ENCODE results near the gene FMO5.
"Not testable (repeated sequence)": the region's sequence is repeated elsewhere in the genome, so short reads cannot be mapped to it uniquely, and the experiment has no call there.

Gene FMO5

GRCh38 chr1:147238925-147239820 is 14.0 kb upstream of the FMO5 start:
- DNase-seq: no peak

- DNase-seq: no peak
These were observed 13.1 kb upstream of the FMO5 start for GRCh38 chr1:147238053-147238902.

GRCh38 chr1:147236959-147237791 is 12.0 kb upstream of the FMO5 start:
- no peak for DNase-seq

GRCh38 chr1:147236448-147236847 is 11.3 kb upstream of the FMO5 start:
- DNase-seq: no peak

- no peak for DNase-seq
These were observed 10.7 kb upstream of the FMO5 start for GRCh38 chr1:147235822-147236221.

- DNase-seq: not testable (repeated sequence)
These were observed 8.8 kb upstream of the FMO5 start for GRCh38 chr1:147233903-147234302.

GRCh38 chr1:147231032-147231431 is 5.9 kb upstream of the FMO5 start:
- DNase-seq: not testable (repeated sequence)

- no peak for DNase-seq
These were observed 1.2 kb downstream of the FMO5 start for GRCh38 chr1:147223740-147224615.

GRCh38 chr1:147218606-147219005 is 6.5 kb downstream of the FMO5 start:
- no peak for DNase-seq

- DNase-seq: no peak
These were observed 8.0 kb downstream of the FMO5 start for GRCh38 chr1:147217141-147217540.

GRCh38 chr1:147216124-147216523 is 9.0 kb downstream of the FMO5 start:
- no peak for DNase-seq

GRCh38 chr1:147215540-147215916 is 9.6 kb downstream of the FMO5 start:
- no peak for DNase-seq

GRCh38 chr1:147214842-147215539 is 10.1 kb downstream of the FMO5 start:
- no peak for DNase-seq

- no peak for DNase-seq
These were observed 10.8 kb downstream of the FMO5 start for GRCh38 chr1:147214325-147214724.

GRCh38 chr1:147213271-147213670 is 11.9 kb downstream of the FMO5 start:
- DNase-seq: no peak

- no peak for DNase-seq
These were observed 13.6 kb downstream of the FMO5 start for GRCh38 chr1:147211577-147211976.

- DNase-seq: no peak
These were observed 14.2 kb downstream of the FMO5 start for GRCh38 chr1:147210987-147211386.

GRCh38 chr1:147209825-147210821 is 15.0 kb downstream of the FMO5 start:
- no peak for DNase-seq

GRCh38 chr1:147208619-147209018 is 16.5 kb downstream of the FMO5 start:
- no peak for DNase-seq

- DNase-seq: no peak
These were observed 17.9 kb downstream of the FMO5 start for GRCh38 chr1:147207192-147207591.
